Suppressor macrophage treated with lipopolysaccharide for 1 hour (primary cell): ENCODE data around the gene TNFRSF19.
"Not testable (repeated sequence)": the region's sequence is repeated elsewhere in the genome, so short reads cannot be mapped to it uniquely, and the experiment has no call there.

Experiments used
- DNase-seq, 3 donors: peaks; one replicate each; pipeline ENCODE4 v3.0.0-alpha.2; 2020 to 2022

TNFRSF19 gene

GRCh38 chr13:23658929-23659541, 88.8 kb downstream of the TNFRSF19 start:
- DNase-seq: no peak

- DNase-seq: no peak
These were observed 90.0 kb downstream of the TNFRSF19 start for GRCh38 chr13:23660249-23660648.

- no peak for DNase-seq
These were observed 96.4 kb downstream of the TNFRSF19 start for GRCh38 chr13:23666582-23666981.

DNA sequence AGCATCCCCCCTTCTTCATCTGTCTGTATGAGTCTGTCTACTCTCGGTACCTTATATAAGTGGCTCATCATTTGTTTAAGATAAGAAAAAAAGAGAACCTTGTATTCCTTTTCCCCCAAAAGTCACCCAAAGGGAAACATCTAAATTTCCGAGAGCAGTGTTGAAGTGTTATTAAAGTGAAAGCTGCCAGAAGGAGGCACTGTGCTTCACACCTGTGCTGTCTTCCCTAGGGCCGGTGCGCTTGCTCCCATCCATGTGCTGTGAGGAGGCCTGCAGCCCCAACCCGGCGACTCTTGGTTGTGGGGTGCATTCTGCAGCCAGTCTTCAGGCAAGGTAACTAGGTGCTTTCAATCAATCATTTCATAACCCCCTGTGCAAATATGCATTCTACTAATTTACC, 97.5 kb downstream of the TNFRSF19 start:
- no peak for DNase-seq

DNA sequence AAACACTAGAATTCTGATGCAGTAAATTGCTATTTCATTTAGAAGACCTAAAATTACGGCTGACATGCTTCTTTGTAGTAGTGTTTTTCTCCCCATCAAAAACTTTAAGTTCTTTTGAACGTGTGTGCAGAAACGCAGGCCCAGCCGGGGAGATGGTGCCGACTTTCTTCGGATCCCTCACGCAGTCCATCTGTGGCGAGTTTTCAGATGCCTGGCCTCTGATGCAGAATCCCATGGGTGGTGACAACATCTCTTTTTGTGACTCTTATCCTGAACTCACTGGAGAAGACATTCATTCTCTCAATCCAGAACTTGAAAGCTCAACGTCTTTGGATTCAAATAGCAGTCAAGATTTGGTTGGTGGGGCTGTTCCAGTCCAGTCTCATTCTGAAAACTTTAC, 98.3 kb downstream of the TNFRSF19 start:
- DNase-seq: no peak

- DNase-seq: no peak
These were observed 100.6 kb downstream of the TNFRSF19 start for GRCh38 chr13:23670793-23671192.

GRCh38 chr13:23671377-23671776, 101.2 kb downstream of the TNFRSF19 start:
- DNase-seq: no peak

DNA sequence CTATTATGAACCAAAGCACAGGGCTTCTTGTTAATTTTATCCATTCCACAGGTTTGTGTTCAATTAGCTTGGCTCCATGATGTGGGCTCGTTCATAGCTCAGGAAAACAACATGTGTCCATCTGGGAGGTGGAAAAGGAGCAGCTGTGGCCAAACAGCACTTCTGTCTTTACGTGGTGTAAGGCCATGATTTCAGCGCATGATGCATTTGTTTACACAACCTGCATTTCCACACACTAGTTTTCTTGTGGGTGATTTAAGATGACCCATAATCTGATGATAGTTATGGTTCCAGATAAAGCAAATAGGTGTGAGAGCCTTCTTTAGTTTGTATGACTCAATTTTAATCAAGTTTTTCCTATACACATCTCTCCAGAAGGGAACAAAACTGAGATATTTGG, 101.7 kb downstream of the TNFRSF19 start:
- DNase-seq: peak; percentile 33 to 50 (median 45)

DNA sequence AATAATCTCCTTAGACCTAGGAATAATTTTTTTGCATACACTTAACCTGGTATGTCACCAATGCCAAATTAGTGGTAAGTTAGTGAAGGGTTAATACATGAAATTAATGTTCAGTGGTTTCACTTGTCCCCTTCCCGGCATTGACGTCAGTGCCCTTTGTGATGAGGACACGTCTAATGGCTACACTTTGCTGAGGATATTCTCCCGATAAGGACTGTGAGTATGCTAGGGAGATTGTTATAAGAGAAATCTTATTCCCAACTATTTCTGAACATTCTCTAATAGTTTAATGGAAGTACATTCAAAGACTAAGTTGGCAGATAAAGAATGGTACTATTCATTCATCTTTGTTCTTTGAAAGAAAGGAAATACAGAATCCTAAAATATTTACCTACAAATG, 102.4 kb downstream of the TNFRSF19 start:
- no peak for DNase-seq

DNA sequence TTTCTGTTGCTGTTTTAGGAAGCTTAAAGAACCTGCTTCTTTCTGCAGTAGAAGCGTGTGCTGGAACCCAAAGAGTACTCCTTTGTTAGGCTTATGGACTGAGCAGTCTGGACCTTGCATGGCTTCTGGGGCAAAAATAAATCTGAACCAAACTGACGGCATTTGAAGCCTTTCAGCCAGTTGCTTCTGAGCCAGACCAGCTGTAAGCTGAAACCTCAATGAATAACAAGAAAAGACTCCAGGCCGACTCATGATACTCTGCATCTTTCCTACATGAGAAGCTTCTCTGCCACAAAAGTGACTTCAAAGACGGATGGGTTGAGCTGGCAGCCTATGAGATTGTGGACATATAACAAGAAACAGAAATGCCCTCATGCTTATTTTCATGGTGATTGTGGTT, 103.1 kb downstream of the TNFRSF19 start:
- no peak for DNase-seq

DNA sequence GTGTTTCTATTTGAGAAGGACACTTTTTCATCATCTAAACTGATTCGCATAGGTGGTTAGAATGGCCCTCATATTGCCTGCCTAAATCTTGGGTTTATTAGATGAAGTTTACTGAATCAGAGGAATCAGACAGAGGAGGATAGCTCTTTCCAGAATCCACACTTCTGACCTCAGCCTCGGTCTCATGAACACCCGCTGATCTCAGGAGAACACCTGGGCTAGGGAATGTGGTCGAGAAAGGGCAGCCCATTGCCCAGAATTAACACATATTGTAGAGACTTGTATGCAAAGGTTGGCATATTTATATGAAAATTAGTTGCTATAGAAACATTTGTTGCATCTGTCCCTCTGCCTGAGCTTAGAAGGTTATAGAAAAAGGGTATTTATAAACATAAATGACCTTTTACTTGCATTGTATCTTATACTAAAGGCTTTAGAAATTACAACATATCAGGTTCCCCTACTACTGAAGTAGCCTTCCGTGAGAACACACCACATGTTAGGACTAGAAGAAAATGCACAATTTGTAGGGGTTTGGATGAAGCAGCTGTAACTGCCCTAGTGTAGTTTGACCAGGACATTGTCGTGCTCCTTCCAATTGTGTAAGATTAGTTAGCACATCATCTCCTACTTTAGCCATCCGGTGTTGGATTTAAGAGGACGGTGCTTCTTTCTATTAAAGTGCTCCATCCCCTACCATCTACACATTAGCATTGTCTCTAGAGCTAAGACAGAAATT, 103.8 kb downstream of the TNFRSF19 start:
- DNase-seq: no peak

DNA sequence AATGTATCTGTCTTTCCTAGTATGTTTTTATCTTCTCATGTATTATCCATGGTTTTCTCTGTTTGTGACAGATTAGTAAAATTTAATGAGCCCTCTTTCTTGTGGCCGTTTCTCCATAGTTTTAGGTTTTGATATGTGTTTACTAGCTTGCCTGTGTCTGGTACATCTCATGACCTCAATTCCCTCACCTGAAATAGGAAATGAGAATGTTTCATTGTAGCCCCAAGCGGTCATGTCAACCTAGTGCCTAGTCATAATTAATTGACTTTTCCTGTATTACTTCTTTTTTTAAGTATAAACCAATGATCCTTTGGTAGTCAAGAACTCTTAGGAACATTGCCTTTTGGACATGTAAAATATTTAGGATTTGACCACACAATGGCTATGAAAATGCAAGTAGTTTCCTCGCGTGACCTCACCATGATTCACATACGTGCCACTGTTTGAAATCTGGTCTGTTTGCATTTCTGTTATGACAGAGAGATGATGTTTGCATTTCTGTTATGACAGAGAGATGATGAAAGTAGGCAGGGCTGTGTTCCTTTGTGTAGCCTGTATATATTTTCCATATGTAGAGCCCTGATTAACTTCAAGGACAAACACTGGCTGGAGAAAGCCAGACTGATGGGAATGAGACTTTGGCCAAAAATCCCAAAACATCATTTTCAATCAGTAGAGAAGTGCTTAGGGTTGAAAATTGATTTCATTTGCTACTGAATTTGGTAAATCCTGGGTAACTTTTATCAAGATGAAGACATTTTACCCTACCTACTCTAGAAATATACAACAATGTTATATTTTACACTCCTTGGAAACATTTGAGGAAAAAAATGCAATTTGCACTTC, 104.8 kb downstream of the TNFRSF19 start:
- DNase-seq: no peak

DNA sequence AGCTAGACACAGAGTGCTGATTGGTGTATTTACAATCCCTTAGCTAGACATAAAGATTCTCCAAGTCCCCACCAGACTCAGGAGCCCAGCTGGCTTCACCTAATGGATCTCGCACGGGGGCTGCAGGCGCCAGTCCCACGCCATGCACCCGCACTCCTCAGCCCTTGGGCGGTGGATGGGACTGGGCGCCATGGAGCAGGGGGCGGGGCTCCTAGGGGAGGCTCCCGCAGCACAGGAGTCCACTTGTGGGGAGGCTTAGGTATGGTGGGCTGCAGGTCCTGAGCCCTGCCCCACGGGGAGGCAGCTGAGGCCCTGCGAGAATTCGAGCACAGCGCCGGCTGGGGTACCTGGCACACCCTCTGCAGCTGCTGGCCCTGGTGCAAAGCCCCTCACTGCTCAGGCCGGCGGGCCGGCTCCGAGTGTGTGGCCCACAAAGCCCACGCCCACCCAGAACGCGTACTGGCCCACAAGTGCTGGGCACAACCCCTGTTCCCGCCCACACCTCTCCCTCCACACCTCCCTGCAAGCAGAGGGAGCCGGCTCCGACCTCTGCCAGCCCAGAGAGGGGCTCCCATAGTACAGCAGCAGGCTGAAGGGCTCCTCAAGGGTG, 107.6 kb downstream of the TNFRSF19 start:
- DNase-seq: not testable (repeated sequence)

DNA sequence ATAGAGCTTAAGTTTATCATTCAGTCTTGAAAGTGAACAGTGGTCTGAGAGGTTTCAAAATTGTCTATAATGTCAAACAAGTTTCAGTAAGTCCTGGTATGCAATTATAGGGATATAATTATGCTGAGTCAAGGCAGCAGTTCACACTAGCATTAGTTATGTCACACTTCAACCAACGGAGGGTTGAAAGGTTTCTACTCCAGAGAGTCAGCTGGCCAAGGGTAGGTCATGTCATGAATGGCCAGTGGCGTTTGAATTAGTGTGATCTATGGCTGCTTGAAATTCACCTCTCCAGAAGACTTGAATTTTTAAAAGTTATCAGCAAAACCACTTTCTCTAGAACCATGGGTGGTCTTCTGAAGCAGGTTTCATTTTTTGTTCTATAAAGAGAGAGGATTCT, 108.6 kb downstream of the TNFRSF19 start:
- no peak for DNase-seq

- no peak for DNase-seq
These were observed 109.0 kb downstream of the TNFRSF19 start for GRCh38 chr13:23679220-23679619.

- DNase-seq: no peak
These were observed 110.8 kb downstream of the TNFRSF19 start for GRCh38 chr13:23680845-23681669.

GRCh38 chr13:23683084-23683483, 112.9 kb downstream of the TNFRSF19 start:
- DNase-seq: no peak

DNA sequence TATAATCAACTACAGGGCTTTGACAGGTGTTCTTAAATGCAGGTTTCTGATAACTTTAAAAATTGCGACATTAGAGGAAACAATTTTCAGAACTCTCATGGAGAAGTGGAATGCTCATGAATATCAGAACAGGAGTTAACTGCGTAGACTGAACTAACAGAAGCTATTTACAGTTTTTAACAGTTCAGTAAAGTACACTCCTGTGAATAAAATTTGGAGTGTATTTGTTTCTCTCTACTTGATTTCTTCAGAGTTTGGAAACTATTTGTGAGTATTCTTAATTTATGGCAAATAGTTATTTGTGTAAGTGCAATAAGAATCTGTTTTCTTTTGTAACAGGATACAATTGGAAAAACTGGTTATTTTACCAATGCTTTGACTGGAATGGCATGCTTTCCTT, 114.4 kb downstream of the TNFRSF19 start:
- no peak for DNase-seq

DNA sequence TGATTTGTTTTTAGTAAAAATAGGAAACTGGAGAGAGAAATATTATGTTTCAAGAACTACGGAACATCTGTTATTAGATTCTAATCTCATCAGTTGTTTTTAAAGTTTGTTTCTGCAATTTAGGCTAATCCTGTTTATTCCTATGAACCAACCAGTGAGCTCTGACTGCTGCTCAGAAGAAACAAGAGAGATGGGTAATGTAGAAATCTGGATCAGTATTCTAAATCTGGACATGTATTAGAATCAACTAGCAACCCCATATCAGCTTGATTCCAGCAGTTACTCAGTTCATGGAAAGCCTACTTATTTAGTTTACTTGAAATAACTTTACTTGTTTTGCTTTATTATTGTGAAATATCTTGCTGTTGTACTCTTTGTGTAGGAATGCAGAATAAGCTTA, 115.2 kb downstream of the TNFRSF19 start:
- no peak for DNase-seq

DNA sequence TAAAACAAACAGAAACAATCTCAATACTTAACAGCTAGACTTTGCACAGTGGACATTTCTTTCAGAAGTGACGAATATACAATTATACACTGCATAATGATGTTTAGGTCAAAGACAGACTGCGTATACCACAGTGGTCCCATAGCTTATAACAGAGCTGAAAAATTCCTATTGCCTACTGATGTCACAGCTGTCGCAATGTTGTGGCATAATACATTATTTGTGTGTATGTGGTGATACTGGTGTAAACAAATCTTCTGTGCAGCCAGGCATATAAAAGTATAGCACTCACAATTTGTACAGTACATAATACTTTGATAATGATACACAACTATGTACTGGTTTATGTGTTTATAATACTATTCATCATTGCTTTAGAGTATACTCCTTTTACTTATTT, 116.7 kb downstream of the TNFRSF19 start:
- DNase-seq: no peak

DNA sequence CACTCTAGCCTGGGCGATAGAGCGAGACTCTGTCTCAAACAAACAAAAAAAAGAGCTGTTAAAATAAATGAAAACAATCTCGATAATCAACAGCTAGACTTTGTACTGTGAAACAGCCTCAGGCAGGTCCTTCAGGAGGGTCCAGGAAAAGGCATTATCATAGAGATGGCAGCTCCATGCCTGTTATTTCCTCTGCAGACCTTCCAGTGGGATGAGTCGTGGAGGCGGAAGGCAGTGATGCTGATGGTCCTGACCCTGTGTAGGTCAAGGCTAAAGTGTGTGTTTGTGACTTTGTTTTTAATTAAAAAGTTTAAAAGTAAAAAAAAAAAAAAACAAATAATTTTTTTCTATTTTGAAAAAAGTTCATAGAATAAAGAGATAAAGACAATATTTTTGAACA, 117.4 kb downstream of the TNFRSF19 start:
- no peak for DNase-seq

DNA sequence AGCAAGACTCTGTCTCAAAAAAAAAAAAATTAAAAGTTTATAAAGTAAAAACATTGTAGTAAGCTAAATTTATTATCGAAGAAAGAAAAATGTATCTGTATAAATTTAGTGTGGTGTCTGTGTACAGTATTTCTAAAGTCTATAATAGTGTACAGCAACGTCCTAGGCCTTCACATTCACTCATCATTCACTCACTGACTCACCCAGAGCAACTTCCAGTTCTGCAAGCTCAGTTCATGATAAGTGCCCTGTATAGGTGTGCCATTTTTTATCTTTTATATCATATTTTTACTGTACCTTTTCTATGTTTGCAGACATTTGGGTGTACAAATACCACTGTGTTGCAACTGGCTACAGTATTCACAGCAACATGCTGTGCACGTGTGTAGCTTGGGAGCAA, 118.1 kb downstream of the TNFRSF19 start:
- DNase-seq: no peak

DNA sequence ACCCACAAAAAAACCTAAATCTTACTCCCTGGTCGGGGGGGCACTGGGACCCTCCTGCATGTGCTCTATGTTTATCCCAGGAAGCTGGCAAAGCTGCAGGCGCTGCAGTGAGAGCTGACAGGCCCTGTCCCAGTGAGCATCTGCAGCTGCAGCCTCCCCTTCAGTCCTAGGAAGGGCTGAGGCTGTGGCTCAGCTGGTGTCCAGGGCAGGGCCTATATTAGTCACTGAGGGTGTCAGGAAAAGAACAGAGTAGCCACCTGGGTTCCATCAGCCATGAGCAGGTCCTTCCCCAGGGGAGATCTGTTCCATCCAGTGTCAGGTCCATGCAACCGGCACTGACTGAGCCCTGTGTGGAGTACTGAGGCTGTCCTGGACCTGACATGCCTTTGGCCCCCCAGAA, 120.5 kb downstream of the TNFRSF19 start:
- no peak for DNase-seq
